ENCODE data around the gene SEC61G.

GRCh38 chr7:54783952-54784351, 24.9 kb upstream of the SEC61G start:
- no peak for TF ChIP-seq ZFP30 (CRISPR knock-in tag; IDR thresholded peaks at IDR 0.05)
- no peak for TF ChIP-seq RARB (CRISPR knock-in tag; IDR thresholded peaks at IDR 0.05)
